Endothelial cell of umbilical vein (primary cell): ENCODE data around the gene LOXHD1. TPM values are rescaled to one million over a fixed set of nuclear protein-coding genes. Genes with fewer than 3 reads are reported as not detected.

Experiments
- BruUV-seq: library from RNA; stranded (reverse); fragments of 400-500 nt; replicated peaks from 2 replicates; lab custom pipeline; 2021; lab: Mats Ljungman, UMichigan
- CTCF ChIA-PET: fragments of 300-600, 350-600 bp; sonication (Branson Sonifier 250); formaldehyde crosslinking; loops from one replicate; lab custom pipeline; 2021; ENCODE audit warnings: antibody characterized with exemption, inconsistent platforms; lab: Charles Lee
- POLR2A ChIA-PET: fragments of 300-600, 350-600 bp; sonication (Branson Sonifier 250); formaldehyde crosslinking; loops from one replicate; lab custom pipeline; 2021; ENCODE audit warnings: antibody characterized with exemption, inconsistent platforms; lab: Charles Lee
- DNase-seq: peaks from one replicate; pipeline ENCODE4 v3.0.0-alpha.2; 2011; ENCODE audit warnings: low read depth, low spot score
- FAIRE-seq: peaks from 2 replicates; lab custom pipeline; 2011; peaks lifted over from hg19 to GRCh38; lab: Jason Lieb, UNC
- H2AFZ ChIP-seq: 2 replicates; pipeline ENCODE4 v1.6.0; 2012; ENCODE audit warnings: low read depth, low read length, control low read depth, inconsistent platforms
- H3K27ac ChIP-seq: 2 replicates; pipeline ENCODE4 v1.5.1; 2011; ENCODE audit warnings: low read depth, mild to moderate bottlenecking, control low read depth, low read length, moderate library complexity; ENCODE audit not compliant: insufficient read depth
- H3K27me3 ChIP-seq, 2 experiments: 2 replicates each; pipeline versions ENCODE4 v1.6.0 to v1.6.1; 2011; ENCODE audit warnings: low read length in 2 of 2, mixed read lengths in 1 of 2; ENCODE audit not compliant: control insufficient read depth in 2 of 2, insufficient read depth in 2 of 2
- H3K36me3 ChIP-seq, 2 experiments: 2 replicates in 1 of 2; 3 replicates in 1 of 2; pipeline ENCODE4 v1.5.1; 2011; ENCODE audit warnings: low read length in 2 of 2, mild to moderate bottlenecking in 1 of 2, moderate library complexity in 1 of 2; ENCODE audit not compliant: control insufficient read depth in 2 of 2, insufficient read depth in 2 of 2; ENCODE audit errors: extremely low read depth in 1 of 2
- H3K4me1 ChIP-seq: 3 replicates; pipeline ENCODE4 v1.5.1; 2011; ENCODE audit warnings: mild to moderate bottlenecking, low read length; ENCODE audit not compliant: control insufficient read depth, insufficient read depth; ENCODE audit errors: extremely low read depth
- H3K4me2 ChIP-seq: 2 replicates; pipeline ENCODE4 v1.6.1; 2011; ENCODE audit warnings: low read length, control low read depth, mixed read lengths; ENCODE audit not compliant: insufficient read depth
- H3K4me3 ChIP-seq, 3 experiments: fragments of 200-600 bp in 1 of 3; sonication (generic), shearing (Covaris generic) in 1 of 3; replicated peaks in 1 of 3; 2 replicates each; pipeline ENCODE4 v1.5.1; 2011 to 2016; ENCODE audit warnings: control low read depth in 3 of 3, low read length in 3 of 3, mild to moderate bottlenecking in 2 of 3, inconsistent platforms in 1 of 3, low read depth in 1 of 3, moderate library complexity in 1 of 3; ENCODE audit not compliant: insufficient read depth in 1 of 3
- H3K79me2 ChIP-seq: 2 replicates; pipeline ENCODE4 v1.6.0; 2012; ENCODE audit warnings: low read length, inconsistent platforms; ENCODE audit not compliant: control insufficient read depth, insufficient read depth
- H3K9ac ChIP-seq: replicated peaks from 2 replicates; pipeline ENCODE3; 2011; ENCODE audit warnings: low read length, control low read depth; ENCODE audit not compliant: insufficient read depth; ENCODE audit errors: extremely low read depth
- H3K9me1 ChIP-seq: replicated peaks from 3 replicates; pipeline ENCODE4 v1.6.0; 2011; ENCODE audit warnings: mild to moderate bottlenecking, low read length; ENCODE audit not compliant: control insufficient read depth, insufficient read depth; ENCODE audit errors: extremely low read depth
- H3K9me3 ChIP-seq: replicated peaks from 2 replicates; pipeline ENCODE4 v1.5.1; 2012; ENCODE audit warnings: low read length, inconsistent platforms; ENCODE audit not compliant: control insufficient read depth, insufficient read depth
- H4K20me1 ChIP-seq: replicated peaks from 2 replicates; pipeline ENCODE3; 2011; ENCODE audit warnings: mild to moderate bottlenecking, low read length; ENCODE audit not compliant: control insufficient read depth, insufficient read depth; ENCODE audit errors: extremely low read depth
- EZH2 ChIP-seq: IDR thresholded peaks from 2 replicates; pipeline ENCODE4 v1.6.1; 2012; ENCODE audit warnings: borderline replicate concordance, low read depth, mild to moderate bottlenecking, moderate library complexity, low read length, inconsistent platforms; ENCODE audit not compliant: severe bottlenecking
- FOS ChIP-seq: IDR thresholded peaks from 2 replicates; pipeline ENCODE4 v1.6.1; 2011; ENCODE audit warnings: mild to moderate bottlenecking, low read length, moderate library complexity, borderline replicate concordance; ENCODE audit not compliant: insufficient read depth
- GATA2 ChIP-seq: IDR thresholded peaks from 2 replicates; pipeline ENCODE4 v1.7.0; 2011; ENCODE audit warnings: low read depth, mild to moderate bottlenecking, moderate library complexity, mixed read lengths, low read length; ENCODE audit not compliant: insufficient read length, insufficient read depth
- JUN ChIP-seq: IDR thresholded peaks from 2 replicates; pipeline ENCODE4 v1.6.1; 2011; ENCODE audit warnings: borderline replicate concordance, low read depth; ENCODE audit not compliant: insufficient read length, insufficient read depth
- MYC ChIP-seq: IDR thresholded peaks from one replicate; pipeline ENCODE4 v1.6.1; 2011; ENCODE audit warnings: mild to moderate bottlenecking, low read depth, low read length
- POLR2A ChIP-seq: IDR thresholded peaks from 2 replicates; pipeline ENCODE4 v1.6.1; 2012; ENCODE audit warnings: low read depth, mild to moderate bottlenecking, control low read depth, low read length
- POLR2AphosphoS5 ChIP-seq: IDR thresholded peaks from 2 replicates; pipeline ENCODE4 v1.6.1; 2012; ENCODE audit warnings: low read depth, mild to moderate bottlenecking, control low read depth, low read length, moderate library complexity; ENCODE audit not compliant: insufficient read depth
- dilution Hi-C: fragments of 300-500 bp; cut with MboI; formaldehyde crosslinking; loops from one replicate; pipeline ENCODE4 v1.15.0; 2019; ENCODE audit warnings: low sequenced_read_pairs; ENCODE audit not compliant: extremely low pct_ligation_motif_present
- intact Hi-C: fragments of 100-400 bp; cut with micrococcal nuclease; formaldehyde crosslinking; loops from one replicate; pipeline ENCODE4 v1.10.0; 2022
- polyA plus RNA-seq, 4 experiments: library from polyadenylated mRNA; depleted of rRNA in 3 of 4; stranded (reverse) in 3 of 4; unstranded in 1 of 4; fragments of >200 nt; gene quantifications; 2 replicates each; pipeline versions ENCODE4 v1.2.1 to v1.2.3, GENCODE V29; 2011 to 2012; ENCODE audit warnings: missing spikeins in 1 of 4
- total RNA-seq: library from RNA; stranded (reverse); gene quantifications from 2 replicates; pipeline ENCODE4 v1.2.3, GENCODE V29; 2021
- TF ChIP-seq, protein P1 (sequence below): IDR thresholded peaks from 2 replicates; pipeline ENCODE4 v1.6.1; 2011; ENCODE audit not compliant: insufficient read depth, insufficient read length
- TF ChIP-seq, protein P2 (sequence below), 2 donors: IDR thresholded peaks; 1 replicate in 1 of 2; 2 replicates in 1 of 2; pipeline ENCODE4 v1.5.1; 2011; ENCODE audit warnings: low read length in 2 of 2, mild to moderate bottlenecking in 2 of 2, moderate library complexity in 2 of 2, control low read depth in 1 of 2, inconsistent platforms in 1 of 2, low read depth in 1 of 2; ENCODE audit not compliant: insufficient read depth in 1 of 2; ENCODE audit errors: extremely low read depth in 1 of 2

The LOXHD1 gene
- total and polyA plus RNA-seq, 2 donors (not counting 3 experiments of a cell fraction or from before 2014, with no cell fraction given), result not detected

- TF ChIP-seq EZH2 (no peak), POLR2A (no peak), POLR2AphosphoS5 (no peak), JUN (no peak)
- intact Hi-C loops, result no loop called here
- CTCF ChIA-PET, result no interaction called here
Measured at GRCh38 chr18:46573156-46573555, 83.9 kb downstream of the LOXHD1 start.

DNA sequence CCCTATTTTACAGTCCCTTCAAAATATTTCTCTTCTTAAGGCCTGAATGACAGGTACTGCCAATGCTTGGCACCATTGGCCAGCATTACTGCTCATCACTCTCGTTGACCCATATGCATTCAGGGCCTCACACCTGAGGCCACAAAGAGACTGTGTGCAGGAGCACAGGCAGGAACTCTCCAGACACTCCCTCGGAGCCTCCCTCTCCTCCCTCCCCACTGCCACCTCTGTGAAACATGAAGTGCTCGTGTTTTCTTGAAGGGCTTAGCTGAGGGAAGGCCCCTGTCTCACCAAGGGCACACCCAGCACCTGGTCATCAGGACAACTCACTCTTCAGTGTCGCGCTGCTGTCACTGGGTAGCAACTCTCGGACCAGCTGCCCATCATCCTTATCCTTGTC, 85.3 kb downstream of the LOXHD1 start:
- FAIRE-seq, result no peak
- dilution Hi-C loops, result no loop called here

More at GRCh38 chr18:46573156-46573555, 83.9 kb downstream of the LOXHD1 start:
- FAIRE-seq (no peak), DNase-seq (no peak)
- dilution Hi-C loops, result no loop called here
- no peak overlapping the region for H3K4me2 ChIP-seq
- no peaks in the 10 kb centered on the region for H3K27me3 ChIP-seq
- H3K27ac ChIP-seq, result no peak overlapping the region
- POLR2A ChIA-PET, result no interaction called here
- no peaks in the 10 kb centered on the region for H3K9me1 ChIP-seq
- no peak overlapping the region for H2AFZ ChIP-seq
- H3K9ac ChIP-seq, result no peak overlapping the region
- H3K36me3 ChIP-seq, result no peaks in the 10 kb centered on the region
- H3K4me1 ChIP-seq, result no peaks in the 10 kb centered on the region
- no peaks in the 10 kb centered on the region for H3K79me2 ChIP-seq
- no TSS peak for BruUV-seq
- H3K9me3 ChIP-seq, result no peaks in the 10 kb centered on the region
- no peaks in the 10 kb centered on the region for H4K20me1 ChIP-seq
- H3K4me3 ChIP-seq, result no peak overlapping the region

More for the DNA sequence above, 85.3 kb downstream of the LOXHD1 start:
- H3K4me1 ChIP-seq, result no peaks in the 10 kb centered on the region
- no peaks in the 10 kb centered on the region for H3K79me2 ChIP-seq
- no peaks in the 10 kb centered on the region for H3K9me1 ChIP-seq
- no peak overlapping the region for H2AFZ ChIP-seq
- no peak overlapping the region for H3K9ac ChIP-seq
- H3K27ac ChIP-seq, result no peak overlapping the region
- no peaks in the 10 kb centered on the region for H4K20me1 ChIP-seq
- H3K36me3 ChIP-seq, result no peaks in the 10 kb centered on the region
- intact Hi-C loops, result no loop called here
- no peak for DNase-seq
- no peak overlapping the region for H3K4me3 ChIP-seq
- no TSS peak for BruUV-seq
- H3K4me2 ChIP-seq, result no peak overlapping the region
- no peaks in the 10 kb centered on the region for H3K27me3 ChIP-seq
- ChIA-PET CTCF (no interaction called here), POLR2A (no interaction called here)
- no peaks in the 10 kb centered on the region for H3K9me3 ChIP-seq
- no peak for TF ChIP-seq JUN
- no peak for TF ChIP-seq FOS
- no peak for TF ChIP-seq MYC
- TF ChIP-seq, protein P1, sequence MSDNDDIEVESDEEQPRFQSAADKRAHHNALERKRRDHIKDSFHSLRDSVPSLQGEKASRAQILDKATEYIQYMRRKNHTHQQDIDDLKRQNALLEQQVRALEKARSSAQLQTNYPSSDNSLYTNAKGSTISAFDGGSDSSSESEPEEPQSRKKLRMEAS, result no peak
- TF ChIP-seq, protein P2, sequence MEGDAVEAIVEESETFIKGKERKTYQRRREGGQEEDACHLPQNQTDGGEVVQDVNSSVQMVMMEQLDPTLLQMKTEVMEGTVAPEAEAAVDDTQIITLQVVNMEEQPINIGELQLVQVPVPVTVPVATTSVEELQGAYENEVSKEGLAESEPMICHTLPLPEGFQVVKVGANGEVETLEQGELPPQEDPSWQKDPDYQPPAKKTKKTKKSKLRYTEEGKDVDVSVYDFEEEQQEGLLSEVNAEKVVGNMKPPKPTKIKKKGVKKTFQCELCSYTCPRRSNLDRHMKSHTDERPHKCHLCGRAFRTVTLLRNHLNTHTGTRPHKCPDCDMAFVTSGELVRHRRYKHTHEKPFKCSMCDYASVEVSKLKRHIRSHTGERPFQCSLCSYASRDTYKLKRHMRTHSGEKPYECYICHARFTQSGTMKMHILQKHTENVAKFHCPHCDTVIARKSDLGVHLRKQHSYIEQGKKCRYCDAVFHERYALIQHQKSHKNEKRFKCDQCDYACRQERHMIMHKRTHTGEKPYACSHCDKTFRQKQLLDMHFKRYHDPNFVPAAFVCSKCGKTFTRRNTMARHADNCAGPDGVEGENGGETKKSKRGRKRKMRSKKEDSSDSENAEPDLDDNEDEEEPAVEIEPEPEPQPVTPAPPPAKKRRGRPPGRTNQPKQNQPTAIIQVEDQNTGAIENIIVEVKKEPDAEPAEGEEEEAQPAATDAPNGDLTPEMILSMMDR (IDR thresholded peaks at IDR 0.05; ENCODE audit: extremely low read depth in 1 of 2, insufficient read depth in 1 of 2, low read depth in 1 of 2, low read length in 2 of 2), result no peak
- TF ChIP-seq POLR2AphosphoS5, result no peak
- no peak for TF ChIP-seq GATA2
- TF ChIP-seq EZH2, result no peak
- no peak for TF ChIP-seq POLR2A
